Muscle layer of colon (tissue), 2 donors: ENCODE data around the gene ZNF831.
A peak's percentile ranks its signal among the peaks of the same experiment; 100 is the strongest.

Experiments used
- H3K27ac ChIP-seq: one replicate; pipeline ENCODE4 v1.7.0; 2013; ENCODE audit warnings: low read depth, mild to moderate bottlenecking, low read length, moderate library complexity
- H3K27me3 ChIP-seq, 2 donors: one replicate each; pipeline ENCODE4 v1.7.0; 2013; ENCODE audit warnings: low read length in 2 of 2, mild to moderate bottlenecking in 2 of 2; ENCODE audit not compliant: insufficient read depth in 2 of 2, control insufficient read depth in 1 of 2
- H3K36me3 ChIP-seq: one replicate; pipeline ENCODE4 v1.7.0; 2013; ENCODE audit warnings: mild to moderate bottlenecking, low read length; ENCODE audit not compliant: insufficient read depth
- H3K4me1 ChIP-seq: one replicate; pipeline ENCODE4 v1.7.0; 2013; ENCODE audit warnings: mild to moderate bottlenecking, low read length; ENCODE audit not compliant: insufficient read depth
- H3K4me3 ChIP-seq, 2 donors: one replicate each; pipeline ENCODE4 v1.7.0; 2013; ENCODE audit warnings: low read length in 2 of 2, low read depth in 1 of 2, mild to moderate bottlenecking in 1 of 2, moderate library complexity in 1 of 2
- H3K9ac ChIP-seq: one replicate; pipeline ENCODE4 v1.7.0; 2013; ENCODE audit warnings: low read length
- H3K9me3 ChIP-seq: one replicate; pipeline ENCODE4 v1.7.0; 2013; ENCODE audit warnings: mild to moderate bottlenecking, low read length
- donor health status: abdominal sarcoma.
- donor health status: Adenocarcinoma of cecum.

ZNF831 gene

DNA sequence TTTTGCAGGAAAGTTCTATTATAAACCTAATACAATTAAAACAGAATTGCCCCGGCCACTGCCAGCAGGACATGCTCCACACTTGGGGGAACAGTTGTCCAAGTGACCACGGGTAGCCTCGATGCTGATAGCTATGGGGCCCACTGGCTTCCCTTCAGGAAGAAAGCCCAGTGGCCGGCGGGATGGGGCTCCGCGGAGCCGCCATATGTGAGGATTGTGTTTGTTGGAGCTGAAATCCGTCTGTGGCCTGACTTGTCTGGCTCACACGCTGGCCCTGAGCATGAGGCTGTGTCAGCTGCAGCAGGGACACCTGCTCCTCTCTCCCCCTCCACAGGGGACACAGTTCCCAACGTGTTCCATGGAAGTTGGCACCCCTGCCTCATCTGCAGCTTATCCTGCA, 46.6 kb downstream of the ZNF831 start:
- peaks cover 0 to 2% of the 10 kb centered on the region in 2 donors for H3K27me3 ChIP-seq
- no peaks in the 10 kb centered on the region for H3K36me3 ChIP-seq
- no peak overlapping the region for H3K4me3 ChIP-seq
- no peak overlapping the region for H3K27ac ChIP-seq
- H3K9ac ChIP-seq: no peak overlapping the region
- no peaks in the 10 kb centered on the region for H3K9me3 ChIP-seq
- no peaks in the 10 kb centered on the region for H3K4me1 ChIP-seq

DNA sequence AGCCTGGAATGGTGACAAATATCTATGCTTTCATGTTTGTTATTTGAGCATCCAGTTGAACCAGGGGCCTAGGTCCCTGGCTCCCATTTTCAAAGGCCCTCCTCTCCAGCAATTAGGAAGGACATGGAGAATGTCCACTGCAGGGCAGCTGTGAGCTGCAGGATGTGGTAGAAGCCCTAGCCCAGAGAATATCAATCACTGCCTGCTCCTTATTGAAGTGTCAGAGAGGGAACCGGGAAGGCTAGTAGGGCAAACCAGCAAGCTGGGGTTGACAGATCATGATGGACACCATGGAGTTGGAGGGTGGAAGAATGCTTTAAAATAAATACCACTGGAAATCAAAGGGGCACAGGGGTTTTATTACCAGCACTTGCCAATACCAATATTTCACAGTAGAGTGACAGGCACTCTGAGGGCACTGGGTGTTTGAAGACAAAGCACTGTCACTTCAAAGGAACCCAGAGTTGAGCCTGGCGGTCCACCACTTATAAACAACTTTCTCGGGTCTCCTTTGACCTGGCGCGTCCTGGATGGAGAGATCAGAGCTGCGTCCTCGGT, 47.7 kb downstream of the ZNF831 start:
- Histone ChIP-seq H3K27ac (no peak overlapping the region), H3K4me1 (no peaks in the 10 kb centered on the region), H3K4me3 (no peak overlapping the region), H3K27me3 (no peaks in the 10 kb centered on the region), H3K9ac (no peak overlapping the region), H3K9me3 (no peaks in the 10 kb centered on the region), H3K36me3 (no peaks in the 10 kb centered on the region)

DNA sequence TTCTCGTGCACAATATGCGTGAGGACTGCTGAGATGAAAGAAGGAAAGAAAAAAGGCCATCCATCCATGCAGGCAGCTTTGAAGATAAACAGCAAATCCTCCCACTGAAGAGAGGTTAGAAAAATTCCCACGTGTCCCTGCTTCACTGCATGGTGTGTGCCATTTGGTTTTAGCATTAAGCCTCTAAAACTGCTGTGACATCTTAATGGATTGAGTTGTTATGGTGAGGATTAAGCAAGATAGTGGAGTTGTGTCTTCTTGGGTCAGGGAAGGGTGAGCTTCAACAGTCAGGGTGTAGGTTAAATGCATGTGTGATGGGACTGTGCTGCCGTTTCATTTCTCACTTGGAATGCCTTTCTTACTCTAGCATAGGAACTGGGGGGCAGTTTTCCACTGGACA, 50.5 kb downstream of the ZNF831 start:
- no peaks in the 10 kb centered on the region for H3K36me3 ChIP-seq
- H3K4me1 ChIP-seq: no peaks in the 10 kb centered on the region
- H3K4me3 ChIP-seq: no peak overlapping the region
- no peaks in the 10 kb centered on the region for H3K27me3 ChIP-seq
- H3K9me3 ChIP-seq: no peaks in the 10 kb centered on the region
- H3K27ac ChIP-seq: no peak overlapping the region
- H3K9ac ChIP-seq: no peak overlapping the region

DNA sequence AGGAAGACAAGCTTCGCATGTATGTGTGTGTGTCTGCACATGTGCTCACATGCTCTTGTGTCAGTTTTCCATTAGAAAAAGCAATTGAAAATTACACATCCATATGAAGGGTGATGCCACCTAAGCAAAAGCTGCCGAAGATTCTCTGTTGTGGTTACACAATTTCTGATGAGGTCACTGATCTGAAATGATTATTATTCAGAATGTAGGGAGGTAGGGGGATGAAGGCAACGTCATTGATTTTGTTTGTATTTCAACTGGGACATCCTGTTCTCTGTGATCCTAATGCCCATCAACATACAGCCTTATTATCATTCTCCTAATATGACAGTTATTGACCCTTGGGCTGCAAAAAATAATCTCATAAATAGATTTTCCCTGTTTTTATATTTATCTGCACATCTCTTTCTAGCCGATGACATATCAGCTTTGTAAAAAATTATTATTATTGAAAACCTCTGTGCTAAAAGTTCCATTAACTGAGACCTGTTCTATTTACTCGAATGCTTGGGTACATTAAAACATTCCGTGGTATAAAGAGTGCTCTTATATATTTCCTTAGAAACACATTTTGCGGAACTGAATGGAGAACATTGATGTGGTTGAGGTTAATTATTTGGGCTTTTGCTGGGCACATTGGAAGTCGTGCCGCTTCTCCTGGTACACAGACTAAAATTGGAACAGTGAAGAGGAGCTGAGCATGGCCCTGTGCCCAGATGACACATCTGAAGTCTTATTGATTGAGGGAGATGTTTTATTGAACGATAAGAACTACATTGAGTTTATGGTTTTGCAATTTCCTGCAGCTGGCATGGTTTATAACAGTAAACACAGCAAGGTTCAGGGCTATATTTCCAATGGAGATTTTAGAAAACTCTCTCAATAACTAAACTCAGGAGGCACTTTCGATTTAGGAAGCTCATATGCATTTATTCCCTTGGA, 51.3 kb downstream of the ZNF831 start:
- H3K9ac ChIP-seq: no peak overlapping the region
- no peaks in the 10 kb centered on the region for H3K4me1 ChIP-seq
- no peaks in the 10 kb centered on the region for H3K36me3 ChIP-seq
- H3K27me3 ChIP-seq: no peaks in the 10 kb centered on the region
- no peak overlapping the region for H3K4me3 ChIP-seq
- H3K9me3 ChIP-seq: no peaks in the 10 kb centered on the region
- H3K27ac ChIP-seq: no peak overlapping the region

DNA sequence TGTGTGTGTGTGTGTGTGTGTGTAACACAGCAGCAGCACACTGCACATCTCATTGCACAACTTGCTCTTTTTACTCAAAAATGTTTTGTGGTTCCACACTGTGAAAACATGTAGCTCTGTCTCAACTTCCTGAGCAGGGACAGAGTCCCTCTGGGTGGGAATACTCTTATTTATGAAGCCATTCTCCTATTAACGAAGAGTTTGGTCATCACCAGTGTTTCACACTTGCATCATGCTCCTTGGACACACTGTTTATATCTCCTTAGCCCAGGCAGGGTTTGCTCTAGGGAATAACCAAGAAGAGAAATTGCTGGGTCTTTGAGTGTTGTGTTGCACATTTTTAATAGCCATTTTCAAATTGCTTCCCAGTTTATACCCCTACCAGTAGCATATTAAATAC, 53.6 kb downstream of the ZNF831 start:
- Histone ChIP-seq H3K27ac (no peak overlapping the region), H3K27me3 (no peaks in the 10 kb centered on the region), H3K36me3 (no peaks in the 10 kb centered on the region), H3K9me3 (no peaks in the 10 kb centered on the region), H3K9ac (no peak overlapping the region), H3K4me1 (no peaks in the 10 kb centered on the region), H3K4me3 (no peak overlapping the region)

DNA sequence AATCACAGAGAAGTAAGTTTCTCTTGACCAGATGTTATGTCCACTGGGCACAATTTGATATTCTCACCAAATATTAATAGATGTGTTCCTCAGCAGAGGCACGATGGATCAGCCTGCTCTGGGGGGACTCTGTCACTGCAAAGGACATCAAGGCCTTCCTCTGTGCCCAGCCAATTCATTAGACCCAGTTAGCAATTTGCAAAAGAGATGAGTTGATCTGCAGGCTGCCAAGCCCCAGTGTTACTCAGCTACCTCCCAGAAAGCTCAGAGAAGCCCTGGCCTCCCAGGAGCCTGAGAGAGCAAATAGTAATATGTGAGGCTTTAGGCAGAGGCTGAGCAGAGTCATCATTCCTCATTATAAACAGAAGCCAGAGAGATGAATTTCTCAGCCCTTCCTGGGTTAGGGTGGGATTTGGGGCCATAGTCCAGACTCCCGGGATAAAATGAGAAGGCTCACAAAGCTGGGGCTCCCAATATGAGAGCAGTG, 54.2 kb downstream of the ZNF831 start:
- Histone ChIP-seq H3K36me3 (no peaks in the 10 kb centered on the region), H3K9me3 (no peaks in the 10 kb centered on the region), H3K4me3 (no peak overlapping the region), H3K4me1 (peaks cover 2% of the 10 kb centered on the region), H3K27ac (no peak overlapping the region), H3K27me3 (no peaks in the 10 kb centered on the region), H3K9ac (no peak overlapping the region)

DNA sequence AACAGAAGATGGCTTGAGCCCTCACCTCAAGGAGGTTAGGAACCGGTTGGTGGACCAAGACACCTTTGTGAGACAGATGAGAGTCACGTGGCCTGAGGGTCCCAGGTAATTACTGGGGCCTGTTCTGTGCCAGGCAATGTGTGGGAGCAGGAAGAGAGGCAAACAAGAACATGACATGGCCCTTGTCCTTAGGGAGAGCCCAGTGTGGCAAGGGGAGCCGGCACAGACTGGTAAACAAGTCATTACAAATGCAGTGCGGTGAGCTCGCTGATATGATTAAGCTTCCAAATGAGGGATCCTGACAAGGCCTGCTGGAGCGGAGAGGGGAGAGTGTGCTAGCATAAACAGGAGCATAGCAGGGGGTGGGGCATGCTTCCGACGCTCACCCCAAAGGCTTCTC, 55.6 kb downstream of the ZNF831 start:
- H3K9ac ChIP-seq: no peak overlapping the region
- no peak overlapping the region for H3K4me3 ChIP-seq
- peaks cover 0 to 6% of the 10 kb centered on the region in 2 donors for H3K27me3 ChIP-seq
- H3K36me3 ChIP-seq: no peaks in the 10 kb centered on the region
- H3K4me1 ChIP-seq: peaks cover 3% of the 10 kb centered on the region
- no peak overlapping the region for H3K27ac ChIP-seq
- H3K9me3 ChIP-seq: no peaks in the 10 kb centered on the region

DNA sequence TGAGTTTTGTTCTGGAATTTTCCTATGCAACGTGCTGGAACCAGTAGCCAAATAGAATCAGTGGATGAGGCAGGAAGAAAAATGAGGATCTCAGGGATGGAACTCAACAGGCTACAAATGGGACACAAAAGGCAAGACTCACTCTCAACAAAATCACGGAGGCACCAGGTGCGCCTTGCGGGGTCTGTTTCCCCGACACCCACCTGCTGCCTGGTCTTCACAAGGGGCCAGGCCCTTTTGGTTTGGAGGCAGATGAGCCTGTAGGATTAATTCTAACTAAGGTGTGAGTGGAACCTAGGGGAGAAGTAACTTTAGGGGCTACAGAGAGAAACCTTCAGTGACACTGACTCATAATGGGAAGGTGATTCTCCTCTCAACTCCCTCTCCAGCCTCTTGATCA, 56.5 kb downstream of the ZNF831 start:
- peaks cover 0 to 10% of the 10 kb centered on the region in 2 donors for H3K27me3 ChIP-seq

DNA sequence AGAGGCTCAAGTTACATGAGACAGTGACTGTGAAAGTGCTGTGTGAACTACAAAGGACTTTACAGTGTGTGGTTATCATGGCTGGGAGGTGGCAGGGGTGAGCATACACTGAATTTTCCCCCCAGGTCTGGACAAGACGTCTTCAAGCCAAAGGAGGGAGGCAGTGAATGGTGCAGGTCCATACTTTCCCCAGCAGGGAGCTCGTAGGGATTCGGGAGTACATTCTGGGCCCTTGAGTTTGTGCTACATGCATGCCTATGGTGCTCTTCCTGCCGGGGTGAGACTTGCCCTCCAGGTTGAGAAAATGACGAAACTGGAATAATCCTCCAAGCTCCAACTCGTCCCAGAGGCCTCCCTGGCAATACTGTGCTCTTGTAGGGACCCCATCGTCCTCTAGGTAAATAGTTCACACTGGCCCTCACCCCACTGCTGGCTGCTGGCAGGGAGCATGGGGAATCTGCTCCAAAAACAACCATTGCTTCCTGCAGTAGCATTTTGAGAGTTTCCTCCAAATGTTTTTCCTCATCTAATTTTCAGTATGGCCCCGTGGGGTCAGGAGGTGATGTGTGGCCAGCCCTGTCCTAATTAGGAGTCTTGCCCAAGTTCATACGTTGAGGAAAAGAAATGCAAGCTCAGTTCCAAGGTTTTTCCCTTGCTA, 57.6 kb downstream of the ZNF831 start:
- no peak overlapping the region for H3K27ac ChIP-seq
- H3K27me3 ChIP-seq: peaks cover 0 to 10% of the 10 kb centered on the region in 2 donors
- no peak overlapping the region for H3K9ac ChIP-seq
- H3K4me3 ChIP-seq: no peak overlapping the region
- H3K9me3 ChIP-seq: no peaks in the 10 kb centered on the region
- peaks cover 3% of the 10 kb centered on the region for H3K4me1 ChIP-seq
- no peaks in the 10 kb centered on the region for H3K36me3 ChIP-seq

More for the DNA sequence above, 56.5 kb downstream of the ZNF831 start:
- Histone ChIP-seq H3K9me3 (no peaks in the 10 kb centered on the region), H3K36me3 (no peaks in the 10 kb centered on the region), H3K4me1 (peaks cover 3% of the 10 kb centered on the region), H3K9ac (no peak overlapping the region), H3K4me3 (no peak overlapping the region), H3K27ac (no peak overlapping the region)

DNA sequence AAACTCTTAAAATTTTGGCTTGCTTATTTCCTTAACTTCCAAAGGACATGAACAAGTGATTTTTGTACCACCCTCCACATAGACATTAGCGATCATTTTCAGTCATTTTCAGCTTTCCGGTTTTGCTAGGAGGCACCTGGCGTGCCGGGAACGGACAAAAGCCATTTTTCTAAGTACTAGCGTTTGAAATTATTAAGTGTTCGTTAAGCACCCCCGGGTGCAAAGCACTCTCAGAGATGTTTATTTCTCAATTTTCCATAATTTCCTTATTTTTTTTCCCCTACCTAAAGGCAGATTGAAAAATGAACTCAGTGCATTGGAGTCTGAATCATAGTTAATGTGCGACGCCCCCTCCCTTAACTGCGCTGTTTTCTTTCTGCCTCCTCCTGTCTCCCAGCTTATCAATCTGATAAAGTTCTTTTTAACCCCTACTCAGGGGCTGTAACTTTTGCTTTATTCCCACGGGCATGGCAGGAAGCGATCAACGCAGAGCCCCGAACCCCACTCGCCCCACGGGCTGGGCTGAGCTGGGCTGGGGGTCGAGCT, 58.2 kb downstream of the ZNF831 start:
- Histone ChIP-seq H3K27me3 (peaks cover 0 to 10% of the 10 kb centered on the region in 2 donors), H3K9me3 (no peaks in the 10 kb centered on the region), H3K27ac (no peak overlapping the region), H3K36me3 (no peaks in the 10 kb centered on the region), H3K9ac (no peak overlapping the region), H3K4me3 (peak overlapping the region; percentile 29 to 71), H3K4me1 (peaks cover 3% of the 10 kb centered on the region)
